ENCODE measurements around the gene WNT9A.
"Not testable (repeated sequence)": the region's sequence is repeated elsewhere in the genome, so short reads cannot be mapped to it uniquely, and the experiment has no call there.

The WNT9A gene

DNA sequence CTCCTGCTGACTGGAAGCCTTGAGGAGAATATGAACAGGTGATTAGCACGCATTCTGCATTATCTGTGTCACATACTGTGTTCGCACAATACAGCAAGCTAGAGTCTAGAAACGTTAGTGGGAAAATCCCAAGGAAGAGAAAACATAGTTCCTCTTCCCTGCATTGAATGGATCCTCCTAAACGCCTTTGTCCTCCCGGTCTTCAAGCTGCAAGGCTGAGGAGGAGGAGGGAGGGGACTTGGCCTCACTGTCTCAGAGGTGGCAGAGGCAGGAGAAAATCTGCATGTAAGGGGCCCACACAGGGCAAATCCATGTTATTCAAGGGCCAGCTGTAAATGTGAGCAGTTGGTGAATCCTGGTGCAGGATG, 34.4 kb downstream of the WNT9A start:
- ChIA-PET CTCF (no interaction called here), POLR2A (no interaction called here)
- no peak for DNase-seq (ENCODE audit: low read depth, low spot score)
- TF ChIP-seq, protein P1, sequence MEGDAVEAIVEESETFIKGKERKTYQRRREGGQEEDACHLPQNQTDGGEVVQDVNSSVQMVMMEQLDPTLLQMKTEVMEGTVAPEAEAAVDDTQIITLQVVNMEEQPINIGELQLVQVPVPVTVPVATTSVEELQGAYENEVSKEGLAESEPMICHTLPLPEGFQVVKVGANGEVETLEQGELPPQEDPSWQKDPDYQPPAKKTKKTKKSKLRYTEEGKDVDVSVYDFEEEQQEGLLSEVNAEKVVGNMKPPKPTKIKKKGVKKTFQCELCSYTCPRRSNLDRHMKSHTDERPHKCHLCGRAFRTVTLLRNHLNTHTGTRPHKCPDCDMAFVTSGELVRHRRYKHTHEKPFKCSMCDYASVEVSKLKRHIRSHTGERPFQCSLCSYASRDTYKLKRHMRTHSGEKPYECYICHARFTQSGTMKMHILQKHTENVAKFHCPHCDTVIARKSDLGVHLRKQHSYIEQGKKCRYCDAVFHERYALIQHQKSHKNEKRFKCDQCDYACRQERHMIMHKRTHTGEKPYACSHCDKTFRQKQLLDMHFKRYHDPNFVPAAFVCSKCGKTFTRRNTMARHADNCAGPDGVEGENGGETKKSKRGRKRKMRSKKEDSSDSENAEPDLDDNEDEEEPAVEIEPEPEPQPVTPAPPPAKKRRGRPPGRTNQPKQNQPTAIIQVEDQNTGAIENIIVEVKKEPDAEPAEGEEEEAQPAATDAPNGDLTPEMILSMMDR (IDR thresholded peaks at IDR 0.05; ENCODE audit: insufficient read depth, low read length, missing control alignments): no peak
- no peak overlapping the region for H3K4me3 ChIP-seq (ENCODE audit: low read depth, low read length)

DNA sequence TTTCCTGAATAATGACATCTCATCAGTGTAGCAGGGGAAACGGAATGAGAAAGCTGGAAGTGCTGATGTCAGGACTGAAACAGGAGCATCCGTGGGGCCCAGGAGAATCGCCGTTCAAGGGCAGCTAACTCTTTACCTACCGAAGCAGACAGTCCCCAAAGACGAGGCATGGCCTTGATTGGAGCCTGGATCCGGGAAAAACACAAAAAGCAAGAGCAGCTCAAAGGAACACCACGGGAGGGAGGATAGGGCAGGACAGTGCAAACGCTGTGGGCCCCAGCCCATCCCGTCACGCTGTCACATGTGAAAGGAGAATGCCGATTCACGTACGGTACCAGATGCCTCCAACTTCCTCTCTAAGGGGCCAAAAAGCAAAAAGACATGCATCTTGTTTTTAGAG, 34.9 kb downstream of the WNT9A start:
- ChIA-PET CTCF (no interaction called here), POLR2A (no interaction called here)

DNA sequence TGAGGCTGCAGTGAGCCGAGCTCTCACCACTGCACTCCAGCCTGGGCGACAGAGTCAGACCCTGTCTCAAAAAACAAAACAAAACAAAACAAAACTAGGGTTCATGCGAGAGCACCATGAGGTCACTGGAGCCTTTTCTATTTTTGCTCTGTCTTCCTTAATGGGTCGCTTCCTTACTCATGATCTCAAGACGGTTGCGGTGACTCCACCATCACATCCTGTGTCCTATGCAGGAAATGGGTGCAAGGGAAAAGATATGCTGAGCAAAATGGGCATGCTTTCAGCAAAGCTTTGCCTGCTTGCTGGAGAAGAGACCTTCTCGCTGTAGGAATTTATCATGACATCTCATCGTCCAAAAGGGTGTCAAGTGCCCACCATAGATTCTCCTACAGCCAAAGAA, 36.4 kb downstream of the WNT9A start:
- H3K4me3 ChIP-seq (ENCODE audit: low read depth, low read length): no peak overlapping the region
- POLR2A ChIA-PET: no interaction called here
- CTCF ChIA-PET: interaction anchor here (1.0 kb wide), 1 partner anchor 148 kb away, joined by 3 read pairs; no protein-coding TSS in a partner anchor
- TF ChIP-seq, protein P1 (IDR thresholded peaks at IDR 0.05; ENCODE audit: insufficient read depth, low read length, missing control alignments): no peak
- DNase-seq (ENCODE audit: low read depth, low spot score): no peak

More for the DNA sequence above, 34.9 kb downstream of the WNT9A start:
- TF ChIP-seq, protein P1 (IDR thresholded peaks at IDR 0.05; ENCODE audit: insufficient read depth, low read length, missing control alignments): no peak
- H3K4me3 ChIP-seq (ENCODE audit: low read depth, low read length): no peak overlapping the region
- no peak for DNase-seq (ENCODE audit: low read depth, low spot score)

DNA sequence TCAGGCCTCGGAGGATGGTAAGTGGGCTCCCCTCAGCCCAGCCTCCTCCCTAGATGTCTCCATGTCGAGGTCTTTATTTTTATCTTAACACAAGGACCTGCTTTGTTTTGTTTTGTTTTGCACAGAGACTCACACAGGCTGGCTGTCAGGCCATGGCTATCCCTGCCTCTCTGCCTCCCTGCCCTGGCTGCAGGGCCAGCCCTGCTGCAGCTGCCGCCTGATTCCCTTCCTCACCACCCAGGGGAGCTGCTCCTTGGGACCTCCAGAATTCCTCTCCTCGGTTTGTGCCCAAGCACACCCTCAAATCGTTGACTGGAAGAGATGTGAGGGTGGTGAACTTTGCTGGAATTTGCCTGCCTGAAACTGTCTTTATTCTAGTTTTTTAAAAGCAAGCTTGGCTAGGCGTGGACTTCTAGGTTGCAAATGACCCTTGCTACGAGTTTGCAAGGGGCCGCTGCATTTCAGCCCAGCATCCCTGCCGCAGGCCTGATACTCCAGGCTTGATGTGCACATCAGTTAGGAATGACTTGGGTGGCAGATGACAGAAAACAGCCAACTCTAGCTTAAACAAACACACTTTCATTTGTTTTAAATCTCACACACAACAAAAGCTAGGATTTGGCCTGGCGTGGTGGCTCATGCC, 37.1 kb downstream of the WNT9A start:
- ChIA-PET POLR2A (no interaction called here), CTCF (interaction anchor here (1.0 kb wide), 1 partner anchor 148 kb away, joined by 3 read pairs; no protein-coding TSS in a partner anchor)
- DNase-seq (ENCODE audit: low read depth, low spot score): no peak
- H3K4me3 ChIP-seq (ENCODE audit: low read depth, low read length): no peak overlapping the region
- TF ChIP-seq, protein P1 (IDR thresholded peaks at IDR 0.05; ENCODE audit: insufficient read depth, low read length, missing control alignments): no peak

DNA sequence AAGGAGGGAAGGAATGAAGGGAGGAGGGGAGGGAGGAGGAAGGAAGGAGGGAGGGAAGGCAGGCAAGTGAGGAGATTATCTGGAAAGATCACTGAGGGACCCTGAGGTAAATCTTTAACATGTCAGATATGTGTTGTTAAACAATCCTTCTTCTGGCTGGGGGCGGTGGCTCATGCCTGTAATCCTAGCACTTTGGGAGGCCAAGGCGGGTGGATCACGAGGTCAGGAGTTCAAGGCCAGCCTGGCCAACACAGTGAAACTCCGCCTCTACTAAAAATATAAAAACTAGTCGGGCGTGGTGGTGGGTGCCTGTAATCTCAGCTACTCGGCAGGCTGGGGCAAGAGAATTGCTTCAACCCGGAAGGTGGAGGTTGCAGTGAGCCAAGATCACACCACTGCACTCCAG, 37.8 kb downstream of the WNT9A start:
- POLR2A ChIA-PET; CTCF ChIA-PET; H3K4me3 ChIP-seq (ENCODE audit: low read depth, low read length); DNase-seq (ENCODE audit: low read depth, low spot score): not testable (repeated sequence)

DNA sequence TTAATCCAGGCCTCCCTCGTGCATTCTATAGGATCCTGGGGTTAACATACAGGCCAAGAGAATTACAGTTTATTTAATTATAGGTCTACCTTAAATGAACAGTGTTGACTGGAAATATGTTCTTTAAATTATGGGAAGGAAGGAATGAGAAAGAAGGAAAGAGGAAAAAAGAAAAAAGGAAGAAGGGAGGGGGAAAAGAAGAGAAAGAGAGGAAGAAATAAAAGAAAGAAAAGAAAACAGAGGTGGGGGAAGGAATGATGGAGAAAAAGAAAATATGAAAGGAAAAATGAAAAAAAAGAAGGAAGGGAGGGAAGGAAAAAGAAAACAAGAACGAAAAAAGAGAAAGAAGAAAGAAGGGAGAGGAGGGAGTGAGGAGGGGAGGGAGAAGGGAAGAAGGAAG, 38.5 kb downstream of the WNT9A start:
- CTCF ChIA-PET: no interaction called here
- TF ChIP-seq, protein P1 (IDR thresholded peaks at IDR 0.05; ENCODE audit: insufficient read depth, low read length, missing control alignments): no peak
- POLR2A ChIA-PET: no interaction called here
- DNase-seq (ENCODE audit: low read depth, low spot score): no peak
- H3K4me3 ChIP-seq (ENCODE audit: low read depth, low read length): no peak overlapping the region

DNA sequence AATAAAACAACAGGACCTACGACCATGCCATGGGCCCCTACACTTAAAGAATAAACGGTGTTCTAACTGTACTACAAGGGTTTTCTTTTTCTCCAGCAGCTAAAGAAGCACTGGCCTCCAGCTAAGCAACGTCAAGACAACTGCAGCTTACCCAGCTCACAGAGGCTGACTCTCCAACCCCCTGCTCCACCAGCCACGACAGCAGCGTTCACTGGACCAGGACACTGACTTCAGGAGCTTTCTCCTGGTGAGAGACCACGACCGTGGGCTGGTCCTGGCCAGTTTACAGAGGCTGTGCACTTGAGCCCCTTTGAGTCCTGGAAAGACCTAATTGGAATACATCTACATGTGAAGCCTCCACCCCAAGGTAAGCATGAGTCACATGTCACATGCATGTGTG, 39.4 kb downstream of the WNT9A start:
- ChIA-PET CTCF (no interaction called here), POLR2A (no interaction called here)
- H3K4me3 ChIP-seq (ENCODE audit: low read depth, low read length): no peak overlapping the region
- no peak for DNase-seq (ENCODE audit: low read depth, low spot score)
- TF ChIP-seq, protein P1 (IDR thresholded peaks at IDR 0.05; ENCODE audit: insufficient read depth, low read length, missing control alignments): no peak
